Measurements from ENCODE around the gene MGAT5B. TPM values are rescaled to one million over a fixed set of nuclear protein-coding genes. Genes with fewer than 3 reads are reported as not detected.

MGAT5B gene
- total and polyA plus RNA-seq, 10 of the 15 experiments (the other 5 are each of a cell fraction or from before 2014, with no cell fraction given): 0.13 TPM; not detected in 9

- ChIA-PET RAD21 (ENCODE audit: unreplicated experiment) (no interaction called here), POLR2A (no interaction called here), CTCF (no interaction called here), SMC1A (ENCODE audit: uncharacterized antibody, unreplicated experiment) (no interaction called here)
- Histone ChIP-seq H3K27me3 (replicated peaks in 1 of 2; ENCODE audit: control insufficient read depth in 2 of 2, insufficient read depth in 2 of 2, low read length in 1 of 2) (peaks cover 1 to 2% of the 10 kb centered on the region in 2 experiments; a peak in 3 of 4 replicates), H3K79me2 (ENCODE audit: control insufficient read depth, insufficient read depth, low read length) (no peaks in the 10 kb centered on the region), H3K4me1 (ENCODE audit: control insufficient read depth, insufficient read depth, low read length) (no peaks in the 10 kb centered on the region), H3K4me2 (ENCODE audit: control insufficient read depth, insufficient read depth) (no peak overlapping the region), H3K9me3 (replicated peaks; ENCODE audit: control insufficient read depth, insufficient read depth, low read length) (no peaks in the 10 kb centered on the region), H3K9ac (ENCODE audit: control insufficient read depth, insufficient read depth, low read length) (no peak overlapping the region), H3K4me3 (no peak overlapping the region), H4K20me1 (ENCODE audit: control insufficient read depth, insufficient read depth) (no peaks in the 10 kb centered on the region), H3K27ac (ENCODE audit: control insufficient read depth, insufficient read depth) (no peak overlapping the region), H3K36me3 (ENCODE audit: control insufficient read depth in 2 of 2, insufficient read depth in 2 of 2, low read length in 1 of 2) (no peaks in the 10 kb centered on the region), H2AFZ (ENCODE audit: control insufficient read depth, low read depth, low read length) (no peak overlapping the region)
- ATAC-seq (no peak), FAIRE-seq (no peak), DNase-seq (ENCODE audit: low read depth, low spot score) (no peak)
- TF ChIP-seq NRF1 (conservative IDR thresholded peaks at IDR 0.05; ENCODE audit: low read depth, low read length) (no peak), CHD1 (IDR thresholded peaks at IDR 0.05; ENCODE audit: low read depth, low read length) (no peak), BHLHE40 (IDR thresholded peaks at IDR 0.05; ENCODE audit: borderline replicate concordance in 1 of 2, low read depth in 2 of 2, low read length in 1 of 2) (no peak), KLF5 (IDR thresholded peaks at IDR 0.05; ENCODE audit: partially characterized antibody) (no peak), ATF3 (IDR thresholded peaks at IDR 0.05; ENCODE audit: borderline replicate concordance, extremely low read depth, low read depth, low read length) (no peak), KDM1A (IDR thresholded peaks at IDR 0.05; ENCODE audit: borderline replicate concordance) (no peak), ETV6 (conservative IDR thresholded peaks at IDR 0.05 in 1 of 2, IDR thresholded peaks at IDR 0.05 in 1 of 2; ENCODE audit: borderline replicate concordance in 1 of 2, low read depth in 1 of 2) (no peak), FOS (IDR thresholded peaks at IDR 0.05; ENCODE audit: borderline replicate concordance, extremely low read depth, insufficient read length) (no peak), SIX5 (IDR thresholded peaks at IDR 0.05; ENCODE audit: low read depth, low read length, severe bottlenecking) (no peak), E2F4 (IDR thresholded peaks at IDR 0.05; ENCODE audit: low read depth, low read length) (no peak), HDAC6 (IDR thresholded peaks at IDR 0.05; ENCODE audit: unreplicated experiment) (no peak), RAD51 (IDR thresholded peaks at IDR 0.05) (no peak), SPI1 (IDR thresholded peaks at IDR 0.05; ENCODE audit: borderline replicate concordance, insufficient read depth, low read depth, low read length) (no peak)
- in situ Hi-C loops (cut with MboI): loop anchor here (5.0 kb wide), 1 partner anchor 207 kb away; no protein-coding TSS in a partner anchor
- WGBS (ENCODE audit: insufficient coverage, insufficient replicate concordance, low lambda C conversion rate, missing lambda C conversion rate): 51% methylated on average over 3 of the region's 3 CpGs
- intact Hi-C loops (cut with micrococcal nuclease; ENCODE audit: unreplicated experiment): no loop called here
- no TSS peak for BruUV-seq (replicated peaks)
These were observed 13.1 kb upstream of the MGAT5B start for GRCh38 chr17:76855105-76855504.
